Spleen (tissue), 11 donors: Measurements from ENCODE around the gene NKRF. TPM values are rescaled to one million over a fixed set of nuclear protein-coding genes. Genes with fewer than 3 reads are reported as not detected.
"Not testable (repeated sequence)": the region's sequence is repeated elsewhere in the genome, so short reads cannot be mapped to it uniquely, and the experiment has no call there.

Experiments
- DNase-seq: peaks from one replicate; pipeline ENCODE4 v3.0.0-alpha.2; 2020
- H3K27ac ChIP-seq, 8 donors: fragments of 200-600 bp; sonication (generic) in 7 of 8; 1 replicate in 4 of 8; 2 replicates in 4 of 8; pipeline versions ENCODE4 v1.5.0 to v1.8.0; 2016 to 2021; ENCODE audit warnings: inconsistent platforms in 4 of 8, mild to moderate bottlenecking in 4 of 8, moderate library complexity in 1 of 8
- H3K27me3 ChIP-seq, 7 donors: fragments of 200-600 bp; sonication (generic) in 6 of 7; replicated peaks in 1 of 7; 1 replicate in 4 of 7; 2 replicates in 3 of 7; pipeline versions ENCODE4 v1.5.0 to v1.8.0; 2016 to 2021; ENCODE audit warnings: inconsistent platforms in 3 of 7, mild to moderate bottlenecking in 1 of 7
- H3K36me3 ChIP-seq, 6 donors: fragments of 200-600 bp; sonication (generic) in 5 of 6; 1 replicate in 4 of 6; 2 replicates in 2 of 6; pipeline versions ENCODE4 v1.5.0 to v1.8.0; 2016 to 2021; ENCODE audit warnings: inconsistent platforms in 2 of 6
- H3K4me1 ChIP-seq, 6 donors: fragments of 200-600 bp; sonication (generic) in 5 of 6; 1 replicate in 3 of 6; 2 replicates in 3 of 6; pipeline versions ENCODE4 v1.5.0 to v1.8.0; 2016 to 2021; ENCODE audit warnings: inconsistent platforms in 3 of 6
- H3K4me3 ChIP-seq, 8 donors: fragments of 200-600 bp; sonication (generic) in 7 of 8; 1 replicate in 4 of 8; 2 replicates in 4 of 8; pipeline versions ENCODE4 v1.5.0 to v1.8.0; 2016 to 2021; ENCODE audit warnings: inconsistent platforms in 4 of 8, mild to moderate bottlenecking in 4 of 8, moderate library complexity in 2 of 8
- H3K9me3 ChIP-seq, 8 donors: fragments of 200-600 bp; sonication (generic) in 7 of 8; 1 replicate in 4 of 8; 2 replicates in 4 of 8; pipeline versions ENCODE4 v1.5.0 to v1.8.0; 2016 to 2021; ENCODE audit warnings: inconsistent platforms in 4 of 8
- CTCF ChIP-seq, 11 experiments: fragments of 200-600 bp in 7 of 11; fragments of 450-650 bp in 4 of 11; sonication (generic) in 4 of 11; IDR thresholded peaks in 8 of 11; conservative IDR thresholded peaks in 3 of 11; 1 replicate in 7 of 11; 2 replicates in 4 of 11; pipeline versions ENCODE4 v1.4.0 to v1.8.0; 2016 to 2021; ENCODE audit warnings: antibody characterized with exemption in 11 of 11, inconsistent platforms in 4 of 11, mild to moderate bottlenecking in 1 of 11
- POLR2A ChIP-seq, 3 donors: fragments of 450-650 bp; IDR thresholded peaks; one replicate each; pipeline ENCODE4 v1.5.1; 2017; ENCODE audit warnings: antibody characterized with exemption in 3 of 3, mild to moderate bottlenecking in 1 of 3
- POLR2AphosphoS5 ChIP-seq, 3 donors: sonication (generic); formaldehyde crosslinking; IDR thresholded peaks; one replicate each; pipeline ENCODE4 v1.5.1; 2017; ENCODE audit warnings: antibody characterized with exemption in 3 of 3
- WGBS, 5 donors: extraction: QIAGEN DNeasy Blood & Tissue Kit in 3 of 5; methylation state at CpG; one replicate each; pipeline versions ENCODE4 v1.1.5 to v1.1.7; 2013 to 2018; 5-methylcytosine and 5-hydroxymethylcytosine counted together
- intact Hi-C: fragments of 100-400 bp; cut with DNase I; formaldehyde crosslinking; loops from one replicate; pipeline ENCODE4 v1.15.0; 2023; ENCODE audit warnings: low total_unique reads
- polyA plus RNA-seq, 3 donors: library from polyadenylated mRNA; stranded (reverse); fragments of 200-250 nt; gene quantifications; one replicate each; pipeline ENCODE4 v1.2.1, GENCODE V29; 2013
- total RNA-seq, 7 donors: library from RNA; depleted of rRNA in 3 of 7; stranded (reverse); fragments of >200 nt in 3 of 7; fragmentation: NEBNext Ultra II Directional in 4 of 7; extraction: Animal tissue kit (Norgen Biotek cat#: 25700) in 4 of 7; gene quantifications; one replicate each; pipeline versions ENCODE4 v1.1.0 to v1.2.1, GENCODE V29; 2016 to 2021
- donor health status: healthy with polysubstance abuse.
- donor health status: DM: no; HTN: no; CAD: no; lungs with moderate emphysema.
- donor health status: DM: no; HTN: no; CAD: no.
- donor health status: Bipolar disorder and iron deficiency.
- donor health status: healthy.
- donor health status: DM: no; HTN: no; CAD: no.
- donor health status: DM: yes; HTN: yes; CAD: no.

NKRF gene
- total and polyA plus RNA-seq, 10 donors = 6.9 to 13.8 (median 11.2) TPM

DNA sequence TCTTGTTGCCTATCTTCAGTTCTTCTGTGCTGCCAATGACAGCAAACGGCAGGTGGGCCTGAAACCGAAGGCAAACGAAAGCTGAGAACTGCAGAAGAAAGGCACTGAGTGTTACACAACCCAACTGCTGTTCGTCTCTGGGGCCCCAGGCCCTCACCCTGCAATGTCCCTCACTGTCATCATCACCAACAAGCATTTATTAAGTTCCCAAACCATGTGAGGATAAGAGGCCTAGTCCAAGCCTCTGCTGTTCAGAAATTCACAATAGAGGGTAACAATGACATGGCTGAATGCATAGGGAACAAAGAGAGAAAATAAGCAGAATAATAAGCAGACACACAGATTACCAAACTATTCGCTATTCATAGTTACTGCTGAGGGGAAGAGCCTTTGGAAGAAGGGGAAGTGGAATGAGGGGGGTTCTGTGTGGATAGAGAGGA lies 34.5 kb upstream of the NKRF start:
- Histone ChIP-seq H3K36me3 (peaks cover 0 to 89% (median 17%) of the 10 kb centered on the region in 6 donors), H3K27me3 (no peaks in the 10 kb centered on the region), H3K4me1 (peaks cover 0 to 32% (median 16%) of the 10 kb centered on the region in 6 donors), H3K4me3 (no peak overlapping the region), H3K9me3 (no peaks in the 10 kb centered on the region), H3K27ac (peak overlapping the region in 4 of 8 donors; percentile 8 to 71 (median 57))
- intact Hi-C loops = no loop called here
- 38 to 77% (median 64%) methylated on average over 5 of the region's 5 CpGs for WGBS, 5 donors
- TF ChIP-seq POLR2AphosphoS5 (IDR thresholded peaks at IDR 0.05) = no peak
- no peak for TF ChIP-seq CTCF (IDR thresholded peaks at IDR 0.05 in 8 of 11, conservative IDR thresholded peaks at IDR 0.05 in 3 of 11)
- TF ChIP-seq POLR2A (IDR thresholded peaks at IDR 0.05) = no peak
- DNase-seq = no peak

- Histone ChIP-seq H3K9me3 (no peaks in the 10 kb centered on the region), H3K4me1 (peaks cover 3 to 41% (median 23%) of the 10 kb centered on the region in 6 donors), H3K4me3 (no peak overlapping the region), H3K27ac (peak overlapping the region in 4 of 8 donors; percentile 43 to 63 (median 54)), H3K36me3 (peaks cover 0 to 89% (median 19%) of the 10 kb centered on the region in 6 donors), H3K27me3 (no peaks in the 10 kb centered on the region)
- intact Hi-C loops = no loop called here
- TF ChIP-seq CTCF (IDR thresholded peaks at IDR 0.05 in 8 of 11, conservative IDR thresholded peaks at IDR 0.05 in 3 of 11) = no peak
- TF ChIP-seq POLR2A (IDR thresholded peaks at IDR 0.05) = no peak
- TF ChIP-seq POLR2AphosphoS5 (IDR thresholded peaks at IDR 0.05) = no peak
- WGBS, 5 donors = 53 to 71% (median 61%) methylated on average over 9 to 10 of the region's 10 CpGs
- DNase-seq = no peak
Observed at GRCh38 chrX:119638725-119639471, 32.7 kb upstream of the NKRF start.

DNA sequence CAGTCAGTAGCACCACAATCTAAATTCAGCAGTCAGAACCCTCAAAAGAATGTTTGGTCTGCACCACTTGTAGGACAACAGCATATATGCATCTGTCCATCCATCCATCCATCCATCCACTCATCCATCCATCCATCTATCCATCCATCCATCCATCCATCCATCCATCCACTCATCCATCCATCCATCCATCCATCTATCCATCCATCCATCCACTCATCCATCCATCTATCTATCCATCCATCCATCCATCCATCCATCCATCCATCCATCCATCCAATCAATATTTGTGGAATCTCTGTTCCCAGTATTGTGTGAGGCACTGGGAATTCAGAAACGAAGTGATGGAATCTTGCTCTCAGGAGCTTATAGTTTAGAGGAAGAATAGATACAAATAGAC lies 31.2 kb upstream of the NKRF start:
- DNase-seq, H3K27me3 ChIP-seq, H3K27ac ChIP-seq, H3K4me3 ChIP-seq, H3K9me3 ChIP-seq, intact Hi-C loops: not testable (repeated sequence)
- H3K4me1 ChIP-seq = peaks cover 3 to 41% (median 23%) of the 10 kb centered on the region in 6 donors
- 63 to 100% (median 94%) methylated on average over 1 of the region's 1 CpG for WGBS, 5 donors
- H3K36me3 ChIP-seq = peaks cover 5 to 91% (median 33%) of the 10 kb centered on the region in 6 donors

- WGBS, 5 donors = 50 to 71% (median 57%) methylated on average over 1 to 8 of the region's 8 CpGs
- peak; percentile 83 for DNase-seq
- Histone ChIP-seq H3K4me3 (no peak overlapping the region), H3K9me3 (no peaks in the 10 kb centered on the region), H3K27ac (peak overlapping the region in 4 of 8 donors; percentile 45 to 66 (median 52)), H3K36me3 (peaks cover 5 to 99% (median 39%) of the 10 kb centered on the region in 6 donors), H3K27me3 (no peaks in the 10 kb centered on the region), H3K4me1 (peaks cover 3 to 41% (median 23%) of the 10 kb centered on the region in 6 donors)
- no peak for TF ChIP-seq CTCF (IDR thresholded peaks at IDR 0.05 in 8 of 11, conservative IDR thresholded peaks at IDR 0.05 in 3 of 11)
- peak in 2 of 3 donors; percentile 24 to 47 for TF ChIP-seq POLR2AphosphoS5 (IDR thresholded peaks at IDR 0.05)
- TF ChIP-seq POLR2A (IDR thresholded peaks at IDR 0.05) = no peak
- intact Hi-C loops = no loop called here
Observed at GRCh38 chrX:119636419-119636818, 30.2 kb upstream of the NKRF start.
